Mesothelial cell of epicardium (in vitro differentiated cells): ENCODE data around the gene CLSTN2. TPM values are rescaled to one million over a fixed set of nuclear protein-coding genes. Genes with fewer than 3 reads are reported as not detected.

ENCODE experiments used
- DNase-seq, 2 experiments: peaks; one replicate each; pipeline ENCODE4 v3.0.0; 2021; ENCODE audit warnings: low spot score in 2 of 2; ENCODE audit not compliant: unreplicated experiment in 2 of 2
- H3K27ac Mint-ChIP-seq: 2 replicates; pipeline ENCODE4 v1.8.0; 2021; ENCODE audit warnings: mixed read lengths
- H3K27me3 Mint-ChIP-seq: 2 replicates; pipeline ENCODE4 v1.8.0; 2021; ENCODE audit warnings: low read depth, mixed read lengths
- H3K36me3 Mint-ChIP-seq: 2 replicates; pipeline ENCODE4 v1.8.0; 2021; ENCODE audit warnings: mixed read lengths
- H3K4me1 Mint-ChIP-seq: 2 replicates; pipeline ENCODE4 v1.8.0; 2021; ENCODE audit warnings: mixed read lengths
- H3K4me3 Mint-ChIP-seq: 2 replicates; pipeline ENCODE4 v1.8.0; 2021; ENCODE audit warnings: mild to moderate bottlenecking, moderate library complexity, mixed read lengths
- H3K9me3 Mint-ChIP-seq: 2 replicates; pipeline ENCODE4 v1.8.0; 2021; ENCODE audit warnings: mixed read lengths
- total RNA-seq: library from RNA; stranded (reverse); gene quantifications from 3 replicates; pipeline ENCODE4 v1.2.1, GENCODE V29; 2021
- TF ChIP-seq, protein P1 (sequence below): fragments of 200-600 bp; sonication (generic); IDR thresholded peaks from one replicate; pipeline ENCODE4 v1.5.0; 2021; ENCODE audit warnings: antibody characterized with exemption; ENCODE audit not compliant: unreplicated experiment

The CLSTN2 gene
- total RNA-seq, 1 donor from 2014 or later, result 18.2 TPM

DNA sequence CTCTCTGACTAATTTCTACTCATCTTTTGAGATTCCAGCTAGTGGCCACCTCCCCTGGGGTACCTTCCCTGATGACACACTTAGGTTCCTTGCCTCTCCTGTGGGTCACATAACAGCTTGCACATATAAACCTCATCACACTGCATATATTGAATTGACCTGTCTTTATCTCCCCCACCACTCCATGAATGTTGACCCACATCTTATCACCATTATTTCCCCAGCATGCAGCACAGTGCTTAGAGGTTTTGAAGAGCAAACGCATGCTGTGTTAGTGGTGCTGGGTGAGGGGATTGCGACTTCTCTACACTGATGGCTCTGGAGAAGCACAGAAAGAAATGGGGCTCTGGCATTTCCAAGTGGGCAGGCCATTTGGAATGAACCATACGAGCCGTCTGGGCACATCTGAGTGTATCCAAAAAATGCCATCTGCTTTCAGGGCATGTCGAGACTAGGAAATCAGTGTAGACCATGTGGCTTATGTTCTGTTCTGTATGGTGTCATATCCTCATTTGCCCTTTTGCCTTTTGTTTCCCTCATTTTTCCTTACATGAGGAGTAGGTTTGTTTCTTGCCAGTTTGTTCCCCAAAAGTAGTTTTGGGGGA is 409.7 kb downstream of the CLSTN2 start:
- H3K36me3 Mint-ChIP-seq, result no peaks in the 10 kb centered on the region
- H3K27me3 Mint-ChIP-seq, result no peaks in the 10 kb centered on the region
- H3K4me1 Mint-ChIP-seq, result peaks cover 19% of the 10 kb centered on the region
- H3K4me3 Mint-ChIP-seq, result no peak overlapping the region
- H3K9me3 Mint-ChIP-seq, result peaks cover 10% of the 10 kb centered on the region
- TF ChIP-seq, protein P1, sequence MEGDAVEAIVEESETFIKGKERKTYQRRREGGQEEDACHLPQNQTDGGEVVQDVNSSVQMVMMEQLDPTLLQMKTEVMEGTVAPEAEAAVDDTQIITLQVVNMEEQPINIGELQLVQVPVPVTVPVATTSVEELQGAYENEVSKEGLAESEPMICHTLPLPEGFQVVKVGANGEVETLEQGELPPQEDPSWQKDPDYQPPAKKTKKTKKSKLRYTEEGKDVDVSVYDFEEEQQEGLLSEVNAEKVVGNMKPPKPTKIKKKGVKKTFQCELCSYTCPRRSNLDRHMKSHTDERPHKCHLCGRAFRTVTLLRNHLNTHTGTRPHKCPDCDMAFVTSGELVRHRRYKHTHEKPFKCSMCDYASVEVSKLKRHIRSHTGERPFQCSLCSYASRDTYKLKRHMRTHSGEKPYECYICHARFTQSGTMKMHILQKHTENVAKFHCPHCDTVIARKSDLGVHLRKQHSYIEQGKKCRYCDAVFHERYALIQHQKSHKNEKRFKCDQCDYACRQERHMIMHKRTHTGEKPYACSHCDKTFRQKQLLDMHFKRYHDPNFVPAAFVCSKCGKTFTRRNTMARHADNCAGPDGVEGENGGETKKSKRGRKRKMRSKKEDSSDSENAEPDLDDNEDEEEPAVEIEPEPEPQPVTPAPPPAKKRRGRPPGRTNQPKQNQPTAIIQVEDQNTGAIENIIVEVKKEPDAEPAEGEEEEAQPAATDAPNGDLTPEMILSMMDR, result no peak
- DNase-seq, result no peak
- no peak overlapping the region for H3K27ac Mint-ChIP-seq

DNA sequence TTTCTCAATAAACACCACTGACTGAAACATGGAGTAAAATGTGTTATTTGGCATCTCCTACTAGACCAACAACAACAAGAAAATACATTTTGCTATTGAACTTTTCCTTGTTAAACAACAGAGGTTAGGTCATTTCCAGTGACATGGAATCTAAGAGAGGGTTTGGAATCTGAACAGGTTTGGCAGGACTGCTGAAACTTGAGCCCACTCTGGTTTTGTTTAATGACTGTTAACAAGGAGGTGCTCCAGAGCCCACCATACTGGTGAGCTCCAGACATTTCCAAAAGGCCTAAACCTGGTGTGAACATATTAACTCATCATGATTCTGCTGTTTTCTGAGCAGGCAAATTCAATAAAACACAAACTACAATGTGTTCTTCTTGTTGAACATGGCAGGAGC is 412.2 kb downstream of the CLSTN2 start:
- H3K4me1 Mint-ChIP-seq, result peaks cover 10% of the 10 kb centered on the region
- H3K36me3 Mint-ChIP-seq, result no peaks in the 10 kb centered on the region
- peaks cover 14% of the 10 kb centered on the region for H3K9me3 Mint-ChIP-seq
- TF ChIP-seq, protein P1, result no peak
- no peak overlapping the region for H3K4me3 Mint-ChIP-seq
- H3K27me3 Mint-ChIP-seq, result no peaks in the 10 kb centered on the region
- DNase-seq, result no peak
- H3K27ac Mint-ChIP-seq, result no peak overlapping the region

DNA sequence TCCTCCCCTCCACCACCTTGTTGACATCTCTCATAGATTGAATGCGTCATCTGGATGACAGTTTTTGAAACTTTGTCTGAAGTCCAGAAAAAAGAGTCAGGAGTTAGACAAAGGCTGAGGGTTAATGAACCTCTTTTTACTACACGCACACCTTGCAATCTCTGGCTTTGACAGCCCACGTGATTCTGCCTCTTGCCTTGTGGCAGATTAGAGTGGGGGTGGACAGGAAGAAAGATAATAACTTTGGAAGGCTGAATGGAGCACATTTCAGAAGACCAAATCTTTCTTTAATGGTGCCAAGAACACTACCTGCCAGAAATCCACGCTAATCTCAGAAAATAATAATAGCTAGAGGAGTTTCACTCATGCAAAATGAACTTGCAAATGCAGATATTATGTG is 415.0 kb downstream of the CLSTN2 start:
- TF ChIP-seq, protein P1, result no peak
- Mint-ChIP-seq H3K4me3 (no peak overlapping the region), H3K27ac (no peak overlapping the region), H3K27me3 (no peaks in the 10 kb centered on the region), H3K4me1 (peaks cover 10% of the 10 kb centered on the region), H3K9me3 (peaks cover 14% of the 10 kb centered on the region), H3K36me3 (no peaks in the 10 kb centered on the region)
- DNase-seq, result no peak

DNA sequence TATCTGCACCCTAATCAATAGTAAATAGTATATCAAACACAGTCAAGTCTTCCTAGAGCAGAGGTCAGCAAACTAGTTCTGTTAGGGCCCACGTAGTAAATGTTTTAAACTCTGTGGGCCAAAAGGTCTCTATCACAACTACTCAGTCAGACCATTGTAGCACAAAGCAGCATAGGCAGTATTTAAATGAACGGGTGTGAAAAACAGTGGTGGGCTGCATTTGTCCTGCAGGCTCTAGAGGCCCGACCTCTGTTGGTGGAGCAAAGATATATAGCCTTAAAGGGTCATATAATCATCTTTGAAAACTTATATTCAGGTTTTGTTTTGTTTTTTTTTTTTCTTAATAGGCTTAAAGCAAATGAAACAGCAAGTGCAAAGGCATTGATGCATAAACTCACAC is 416.5 kb downstream of the CLSTN2 start:
- TF ChIP-seq, protein P1, result no peak
- H3K9me3 Mint-ChIP-seq, result peaks cover 14% of the 10 kb centered on the region
- DNase-seq, result no peak
- no peak overlapping the region for H3K27ac Mint-ChIP-seq
- no peak overlapping the region for H3K4me3 Mint-ChIP-seq
- no peaks in the 10 kb centered on the region for H3K36me3 Mint-ChIP-seq
- H3K27me3 Mint-ChIP-seq, result no peaks in the 10 kb centered on the region
- H3K4me1 Mint-ChIP-seq, result peaks cover 10% of the 10 kb centered on the region

DNA sequence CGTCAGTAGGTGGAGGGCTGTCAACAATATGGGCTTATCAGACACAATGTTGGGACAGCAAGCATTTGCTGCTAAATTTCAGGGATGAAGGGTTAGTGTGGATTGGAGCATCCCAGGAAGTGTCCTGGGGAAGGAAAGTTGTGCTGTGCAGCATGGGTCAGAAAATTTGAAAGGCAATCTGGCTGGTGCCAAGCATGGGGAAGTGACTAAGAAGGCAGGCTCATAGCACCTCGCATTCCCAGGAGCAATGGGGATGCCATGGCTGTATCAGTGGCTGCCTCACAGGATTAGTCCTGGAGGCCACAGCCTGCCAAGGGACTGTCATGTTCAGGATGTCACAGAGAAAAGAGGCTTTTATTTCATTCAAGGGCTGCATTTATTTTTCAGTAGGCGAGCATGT is 420.5 kb downstream of the CLSTN2 start:
- Mint-ChIP-seq H3K27me3 (no peaks in the 10 kb centered on the region), H3K4me1 (no peaks in the 10 kb centered on the region), H3K27ac (no peak overlapping the region), H3K4me3 (no peak overlapping the region), H3K9me3 (peaks cover 4% of the 10 kb centered on the region), H3K36me3 (no peaks in the 10 kb centered on the region)
- TF ChIP-seq, protein P1, result no peak
- no peak for DNase-seq

DNA sequence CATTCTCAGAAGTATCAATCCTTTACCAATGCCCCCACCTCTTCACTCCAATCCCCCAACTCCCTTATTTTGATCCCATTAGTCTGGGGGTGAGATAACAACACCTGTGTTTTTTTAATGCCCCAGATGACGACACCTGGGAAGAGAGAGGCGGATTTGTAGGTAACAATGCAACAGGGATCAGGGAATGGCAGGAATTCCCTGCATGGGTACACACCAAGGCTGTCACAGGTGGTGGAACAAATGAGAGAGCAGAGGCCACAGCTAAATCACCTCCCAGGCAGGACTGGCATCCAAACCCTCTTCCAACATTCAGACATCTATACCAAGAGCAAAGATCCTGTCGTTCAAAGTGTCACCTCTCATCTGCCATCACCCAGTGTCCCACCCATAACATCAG is 423.7 kb downstream of the CLSTN2 start:
- Mint-ChIP-seq H3K4me3 (no peak overlapping the region), H3K36me3 (peaks cover 1% of the 10 kb centered on the region), H3K27me3 (no peaks in the 10 kb centered on the region), H3K4me1 (no peaks in the 10 kb centered on the region), H3K27ac (no peak overlapping the region), H3K9me3 (peaks cover 14% of the 10 kb centered on the region)
- TF ChIP-seq, protein P1, result no peak
- no peak for DNase-seq
